T-helper 1 cell treated with Interleukin-12 subunit alpha and Interleukin-12 subunit beta and Interleukin-4 antibody, amounts not matched to agents 30 μg/mL and 1 μg/mL, for 36 hours (primary cell): Measurements from ENCODE around the gene IPO13.

Experiments
- H3K27ac Mint-ChIP-seq: one replicate; pipeline ENCODE4 v1.8.0; 2021; ENCODE audit warnings: mild to moderate bottlenecking, mixed read lengths
- H3K27me3 Mint-ChIP-seq: one replicate; pipeline ENCODE4 v1.8.0; 2021; ENCODE audit warnings: low read depth, mixed read lengths
- H3K36me3 Mint-ChIP-seq: one replicate; pipeline ENCODE4 v1.8.0; 2021; ENCODE audit warnings: low read depth, mixed read lengths
- H3K4me1 Mint-ChIP-seq: one replicate; pipeline ENCODE4 v1.8.0; 2021; ENCODE audit warnings: low read depth, mixed read lengths
- H3K4me3 Mint-ChIP-seq: one replicate; pipeline ENCODE4 v1.8.0; 2021; ENCODE audit warnings: mild to moderate bottlenecking, moderate library complexity, mixed read lengths
- H3K9me3 Mint-ChIP-seq: one replicate; pipeline ENCODE4 v1.8.0; 2021; ENCODE audit warnings: mixed read lengths

IPO13 gene

GRCh38 chr1:43914576-43915525 is 31.9 kb upstream of the IPO13 start:
- Mint-ChIP-seq H3K27me3 (no peaks in the 10 kb centered on the region), H3K9me3 (no peaks in the 10 kb centered on the region), H3K27ac (no peak overlapping the region), H3K36me3 (no peaks in the 10 kb centered on the region), H3K4me3 (no peak overlapping the region), H3K4me1 (peaks cover 5% of the 10 kb centered on the region)

- peaks cover 8% of the 10 kb centered on the region for H3K4me1 Mint-ChIP-seq
- no peaks in the 10 kb centered on the region for H3K27me3 Mint-ChIP-seq
- H3K4me3 Mint-ChIP-seq = no peak overlapping the region
- H3K9me3 Mint-ChIP-seq = no peaks in the 10 kb centered on the region
- H3K36me3 Mint-ChIP-seq = no peaks in the 10 kb centered on the region
- no peak overlapping the region for H3K27ac Mint-ChIP-seq
Observed at GRCh38 chr1:43919906-43920305, 26.8 kb upstream of the IPO13 start.

GRCh38 chr1:43921022-43921421 is 25.7 kb upstream of the IPO13 start:
- H3K27me3 Mint-ChIP-seq = no peaks in the 10 kb centered on the region

GRCh38 chr1:43924516-43924915 is 22.2 kb upstream of the IPO13 start:
- Mint-ChIP-seq H3K36me3 (no peaks in the 10 kb centered on the region), H3K4me1 (peaks cover 4% of the 10 kb centered on the region), H3K27ac (peak overlapping the region; percentile 28), H3K4me3 (no peak overlapping the region), H3K27me3 (no peaks in the 10 kb centered on the region), H3K9me3 (no peaks in the 10 kb centered on the region)

More at GRCh38 chr1:43921022-43921421, 25.7 kb upstream of the IPO13 start:
- no peaks in the 10 kb centered on the region for H3K36me3 Mint-ChIP-seq
- H3K9me3 Mint-ChIP-seq = no peaks in the 10 kb centered on the region
- H3K27ac Mint-ChIP-seq = no peak overlapping the region
- H3K4me3 Mint-ChIP-seq = no peak overlapping the region
- peaks cover 8% of the 10 kb centered on the region for H3K4me1 Mint-ChIP-seq

GRCh38 chr1:43925846-43926245 is 20.9 kb upstream of the IPO13 start:
- H3K4me1 Mint-ChIP-seq = no peaks in the 10 kb centered on the region
- H3K4me3 Mint-ChIP-seq = no peak overlapping the region
- H3K27me3 Mint-ChIP-seq = no peaks in the 10 kb centered on the region
- H3K36me3 Mint-ChIP-seq = no peaks in the 10 kb centered on the region
- H3K9me3 Mint-ChIP-seq = no peaks in the 10 kb centered on the region
- H3K27ac Mint-ChIP-seq = no peak overlapping the region

- Mint-ChIP-seq H3K9me3 (no peaks in the 10 kb centered on the region), H3K4me3 (no peak overlapping the region), H3K4me1 (peaks cover 2% of the 10 kb centered on the region), H3K27ac (no peak overlapping the region), H3K36me3 (no peaks in the 10 kb centered on the region), H3K27me3 (peaks cover 16% of the 10 kb centered on the region)
Observed at GRCh38 chr1:43930168-43930948, 16.4 kb upstream of the IPO13 start.

- no peak overlapping the region for H3K27ac Mint-ChIP-seq
- H3K4me1 Mint-ChIP-seq = peaks cover 2% of the 10 kb centered on the region
- no peak overlapping the region for H3K4me3 Mint-ChIP-seq
- H3K9me3 Mint-ChIP-seq = no peaks in the 10 kb centered on the region
- no peaks in the 10 kb centered on the region for H3K36me3 Mint-ChIP-seq
- peaks cover 20% of the 10 kb centered on the region for H3K27me3 Mint-ChIP-seq
Observed at GRCh38 chr1:43930949-43931275, 15.8 kb upstream of the IPO13 start.

GRCh38 chr1:43931711-43932660 is 14.8 kb upstream of the IPO13 start:
- H3K4me1 Mint-ChIP-seq = peaks cover 2% of the 10 kb centered on the region
- peaks cover 20% of the 10 kb centered on the region for H3K27me3 Mint-ChIP-seq
- H3K27ac Mint-ChIP-seq = no peak overlapping the region
- H3K4me3 Mint-ChIP-seq = no peak overlapping the region
- no peaks in the 10 kb centered on the region for H3K9me3 Mint-ChIP-seq
- H3K36me3 Mint-ChIP-seq = no peaks in the 10 kb centered on the region

- peaks cover 20% of the 10 kb centered on the region for H3K27me3 Mint-ChIP-seq
- no peaks in the 10 kb centered on the region for H3K36me3 Mint-ChIP-seq
- peaks cover 2% of the 10 kb centered on the region for H3K4me1 Mint-ChIP-seq
- H3K4me3 Mint-ChIP-seq = no peak overlapping the region
- H3K27ac Mint-ChIP-seq = no peak overlapping the region
- no peaks in the 10 kb centered on the region for H3K9me3 Mint-ChIP-seq
Observed at GRCh38 chr1:43932786-43933385, 13.9 kb upstream of the IPO13 start.

GRCh38 chr1:43933386-43934100 is 13.2 kb upstream of the IPO13 start, which contains the start of gene ARTN:
ARTN (plus strand) TSS chr1:43933801; CDS start chr1:43935657, 1,856 bp downstream.
- peaks cover 2% of the 10 kb centered on the region for H3K4me1 Mint-ChIP-seq
- H3K36me3 Mint-ChIP-seq = no peaks in the 10 kb centered on the region
- H3K9me3 Mint-ChIP-seq = no peaks in the 10 kb centered on the region
- no peak within 1 kb of the TSS for H3K27ac Mint-ChIP-seq
- no peak within 1 kb of the TSS for H3K4me3 Mint-ChIP-seq
- H3K27me3 Mint-ChIP-seq = peaks cover 20% of the 10 kb centered on the region

GRCh38 chr1:43934101-43934985 is 12.4 kb upstream of the IPO13 start:
- peaks cover 2% of the 10 kb centered on the region for H3K4me1 Mint-ChIP-seq
- H3K9me3 Mint-ChIP-seq = no peaks in the 10 kb centered on the region
- no peak overlapping the region for H3K27ac Mint-ChIP-seq
- peaks cover 20% of the 10 kb centered on the region for H3K27me3 Mint-ChIP-seq
- H3K36me3 Mint-ChIP-seq = no peaks in the 10 kb centered on the region
- H3K4me3 Mint-ChIP-seq = no peak overlapping the region

- Mint-ChIP-seq H3K4me1 (peaks cover 3% of the 10 kb centered on the region), H3K4me3 (no peak overlapping the region), H3K27me3 (peaks cover 20% of the 10 kb centered on the region), H3K9me3 (no peaks in the 10 kb centered on the region), H3K36me3 (peaks cover 3% of the 10 kb centered on the region), H3K27ac (no peak overlapping the region)
Observed at GRCh38 chr1:43934986-43935324, 11.8 kb upstream of the IPO13 start.
